GM12878 (cell line): ENCODE data around the gene TC2N. TPM values are rescaled to one million over a fixed set of nuclear protein-coding genes. Genes with fewer than 3 reads are reported as not detected.

Source experiments
- BCL3 ChIP-seq: IDR thresholded peaks from 2 replicates; pipeline ENCODE4 v1.6.1; 2011; ENCODE audit warnings: borderline replicate concordance, low read depth, mild to moderate bottlenecking, moderate library complexity, low read length; ENCODE audit not compliant: insufficient read depth, poor library complexity, severe bottlenecking
- DPF2 ChIP-seq: fragments of 450-650 bp; IDR thresholded peaks from 2 replicates; pipeline ENCODE4 v1.6.1; 2017; ENCODE audit warnings: mild to moderate bottlenecking
- FOS ChIP-seq: IDR thresholded peaks from 3 replicates; pipeline ENCODE4 v1.6.1; 2011; ENCODE audit warnings: borderline replicate concordance; ENCODE audit not compliant: insufficient read length; ENCODE audit errors: extremely low read depth
- HDAC2 ChIP-seq: fragments of 200-600 bp; sonication (generic); IDR thresholded peaks from 2 replicates; pipeline ENCODE4 v1.6.1; 2017
- IKZF1 ChIP-seq: fragments of 450-650 bp; conservative IDR thresholded peaks from 2 replicates; pipeline ENCODE4 v1.6.1; 2017; ENCODE audit warnings: antibody characterized with exemption, mild to moderate bottlenecking
- IRF4 ChIP-seq: IDR thresholded peaks from 2 replicates; pipeline ENCODE4 v1.6.1; 2011; ENCODE audit warnings: low read depth, low read length
- KDM1A ChIP-seq: fragments of 200-600 bp; sonication (generic); IDR thresholded peaks from 2 replicates; pipeline ENCODE4 v1.6.1; 2016; ENCODE audit warnings: borderline replicate concordance
- LARP7 ChIP-seq: fragments of 450-650 bp; IDR thresholded peaks from 2 replicates; pipeline ENCODE4 v1.6.1; 2017; ENCODE audit warnings: mild to moderate bottlenecking
- NKRF ChIP-seq: fragments of 450-650 bp; conservative IDR thresholded peaks from 2 replicates; pipeline ENCODE4 v1.6.1; 2017; ENCODE audit warnings: mild to moderate bottlenecking, moderate library complexity
- REST ChIP-seq: IDR thresholded peaks from 2 replicates; pipeline ENCODE4 v1.6.1; 2012; ENCODE audit warnings: mild to moderate bottlenecking, low read depth, low read length
- SP1 ChIP-seq: IDR thresholded peaks from one replicate; pipeline ENCODE4 v1.6.1; 2011; ENCODE audit warnings: low read depth, low read length
- SRF ChIP-seq, 2 experiments: IDR thresholded peaks; 2 replicates each; pipeline ENCODE4 v1.6.1; 2011; ENCODE audit warnings: low read depth in 2 of 2, low read length in 2 of 2, mild to moderate bottlenecking in 1 of 2, moderate library complexity in 1 of 2
- USF1 ChIP-seq: IDR thresholded peaks from 2 replicates; pipeline ENCODE4 v1.6.1; 2011; ENCODE audit warnings: borderline replicate concordance, low read depth, mild to moderate bottlenecking, moderate library complexity, mixed read lengths, low read length; ENCODE audit not compliant: insufficient read depth; ENCODE audit errors: extremely low read length
- ZBTB4 ChIP-seq: fragments of 450-650 bp; formaldehyde crosslinking; IDR thresholded peaks from 2 replicates; pipeline ENCODE4 v1.4.0; 2022; ENCODE audit warnings: mild to moderate bottlenecking, moderate library complexity
- ZNF24 ChIP-seq: fragments of 450-650 bp; IDR thresholded peaks from 2 replicates; pipeline ENCODE4 v1.6.1; 2017; ENCODE audit warnings: antibody characterized with exemption, mild to moderate bottlenecking
- polyA plus RNA-seq, 11 experiments: library from polyadenylated mRNA; depleted of rRNA in 4 of 11; unstranded in 6 of 11; stranded (reverse) in 5 of 11; fragments of >200 nt; fragmentation: Nextera tagmentation in 4 of 11; fragmentation: Illumina TruSeq in 1 of 11; extraction: Ambion mirVana in 4 of 11; extraction: Trizol in 1 of 11; gene quantifications; 1 replicate in 1 of 11; 2 replicates in 10 of 11; pipeline versions ENCODE4 v1.2.1 to v1.2.3, GENCODE V29; 2011 to 2016; ENCODE audit warnings: inconsistent platforms in 2 of 11, missing spikeins in 2 of 11, low read depth in 1 of 11
- total RNA-seq, 4 experiments: library from RNA; depleted of rRNA in 3 of 4; stranded (reverse); fragments of >200 nt in 3 of 4; fragmentation: Illumina TruSeq in 1 of 4; extraction: Trizol in 1 of 4; gene quantifications; 2 replicates each; pipeline versions ENCODE4 v1.2.1 to v1.2.3, GENCODE V29; 2013 to 2021

Gene TC2N
- total and polyA plus RNA-seq, 10 of the 15 experiments (the other 5 are each of a cell fraction or from before 2014, with no cell fraction given): 0.15 to 1.6 (median 0.35) TPM

- TF ChIP-seq NKRF (no peak), FOS (no peak), SP1 (peak; percentile 47), BCL3 (no peak), LARP7 (no peak), DPF2 (peak; percentile 67), REST (no peak), SRF (IDR thresholded peaks at IDR 0.05; ENCODE audit: low read depth in 2 of 2, low read length in 2 of 2) (no peak), ZBTB4 (no peak), IRF4 (no peak), ZNF24 (no peak), IKZF1 (peak; percentile 67), HDAC2 (no peak), KDM1A (no peak), USF1 (no peak)
Measured at GRCh38 chr14:91873471-91874415, 6.4 kb upstream of the TC2N start (continued).
